HG03095 (cell line): Measurements from ENCODE around the gene R3HDM2.

Experiments
- ATAC-seq: cut with Tn5 transposase; IDR thresholded peaks from one replicate; pipeline ENCODE4 v1.9.1; 2021; ENCODE audit warnings: moderate library complexity; ENCODE audit not compliant: unreplicated experiment

Gene R3HDM2

GRCh38 chr12:57467212-57467874, 36.5 kb upstream of the R3HDM2 start:
- no peak for ATAC-seq

DNA sequence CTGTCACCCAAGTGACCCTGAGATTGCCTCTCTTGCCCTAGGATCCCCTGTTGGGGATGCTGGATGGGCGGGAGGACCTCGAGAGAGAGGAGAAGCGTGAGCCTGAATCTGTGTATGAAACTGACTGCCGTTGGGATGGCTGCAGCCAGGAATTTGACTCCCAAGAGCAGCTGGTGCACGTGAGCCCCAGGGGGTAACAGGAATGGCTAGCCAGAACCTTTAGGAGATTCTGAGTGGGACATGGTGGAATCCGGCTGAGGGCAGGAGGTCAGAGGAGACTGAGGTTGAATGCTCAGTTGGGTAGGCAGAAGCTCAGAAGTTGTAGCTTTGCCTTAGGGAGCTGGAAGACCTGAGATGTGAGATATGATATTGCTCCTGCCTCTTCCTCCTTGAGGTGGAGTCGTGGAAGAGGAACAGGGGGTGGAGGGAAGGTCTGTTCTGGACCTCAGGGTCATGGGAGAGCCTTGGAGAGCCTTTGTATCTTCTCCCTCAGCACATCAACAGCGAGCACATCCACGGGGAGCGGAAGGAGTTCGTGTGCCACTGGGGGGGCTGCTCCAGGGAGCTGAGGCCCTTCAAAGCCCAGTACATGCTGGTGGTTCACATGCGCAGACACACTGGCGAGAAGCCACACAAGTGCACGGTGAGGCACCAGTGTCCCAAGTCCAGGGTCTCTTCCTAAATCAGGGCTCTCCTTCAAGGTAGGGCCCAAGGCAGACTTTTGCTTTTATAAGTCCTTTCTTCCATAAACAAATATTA, 35.1 kb upstream of the R3HDM2 start:
- ATAC-seq, result no peak

- no peak for ATAC-seq
These were observed 34.3 kb upstream of the R3HDM2 start for GRCh38 chr12:57465030-57465746.

- no peak for ATAC-seq
These were observed 33.7 kb upstream of the R3HDM2 start for GRCh38 chr12:57464569-57464968.

- no peak for ATAC-seq
These were observed 32.0 kb upstream of the R3HDM2 start for GRCh38 chr12:57462912-57463253.

DNA sequence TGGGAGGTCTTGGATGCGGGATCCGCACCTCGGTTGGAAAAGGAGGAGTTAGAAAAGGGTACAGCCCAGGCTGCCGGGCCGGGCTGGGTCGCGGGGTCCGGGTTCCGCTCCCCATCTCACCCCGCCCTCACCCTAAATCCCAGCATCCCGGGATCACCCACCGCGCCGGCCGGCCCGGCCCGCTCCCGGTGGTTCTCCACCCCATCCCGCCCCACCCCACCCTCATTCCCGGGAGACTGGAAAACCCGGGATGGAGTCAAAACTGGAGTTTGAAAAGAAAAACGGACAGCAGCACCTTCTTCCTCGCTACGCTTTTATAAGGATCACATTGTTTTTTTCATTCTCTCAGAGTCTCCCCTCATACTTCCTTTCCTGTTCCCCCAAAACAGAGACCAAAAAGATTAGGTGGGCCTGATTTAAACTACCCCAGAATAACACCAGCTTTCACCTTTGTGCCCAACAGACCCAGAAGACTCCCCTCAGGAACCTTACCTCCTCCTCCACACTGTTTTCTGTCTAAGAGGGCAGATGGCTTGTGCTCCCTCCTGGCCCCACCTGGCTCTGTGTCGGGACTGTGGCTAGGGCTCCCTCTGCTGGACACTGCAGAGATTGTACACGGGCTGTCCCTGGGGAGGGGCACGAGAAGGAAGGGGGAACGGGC, 31.5 kb upstream of the R3HDM2 start:
- ATAC-seq, result peak; percentile 61

DNA sequence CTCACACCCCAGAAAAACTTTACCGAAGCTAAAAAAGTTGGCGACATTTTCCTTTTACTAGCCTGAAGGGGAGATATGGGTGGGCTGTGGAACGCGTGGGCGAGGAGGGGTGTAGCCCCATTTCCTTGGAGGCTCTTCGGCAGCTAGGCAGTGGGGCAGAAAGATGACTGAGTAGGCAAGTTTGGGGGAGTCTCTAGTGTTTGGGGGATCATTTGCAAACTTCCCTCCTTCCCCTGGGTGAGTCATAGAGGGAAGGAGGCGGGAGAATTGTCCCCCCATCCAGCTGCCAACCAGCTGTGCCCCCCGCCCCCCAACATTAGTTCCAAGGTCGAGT, 31.0 kb upstream of the R3HDM2 start:
- ATAC-seq, result no peak

GRCh38 chr12:57461276-57461916, 30.6 kb upstream of the R3HDM2 start:
- ATAC-seq, result no peak

DNA sequence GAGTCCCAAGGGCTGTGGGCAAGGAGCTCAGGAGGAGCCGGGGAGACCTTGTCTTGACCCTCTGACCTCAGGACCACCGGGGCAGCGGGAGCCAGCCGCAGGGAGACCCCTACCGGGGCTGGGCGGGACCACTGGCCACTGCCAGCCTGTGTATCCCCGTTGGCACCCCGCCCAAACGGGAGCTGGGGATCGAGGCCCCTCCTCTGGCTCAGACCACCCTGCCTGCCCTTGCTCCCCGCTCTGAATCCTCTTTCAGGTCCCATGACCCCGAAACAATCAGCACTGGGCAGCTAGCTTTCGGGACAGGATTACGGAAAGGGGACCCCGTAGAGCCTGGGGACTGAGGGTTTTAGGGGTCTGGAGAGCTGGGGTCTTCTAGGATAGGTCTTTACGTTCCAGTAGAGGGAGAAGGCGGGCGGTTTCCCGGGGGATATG, 30.0 kb upstream of the R3HDM2 start:
- ATAC-seq, result no peak

- ATAC-seq, result no peak
These were observed 29.6 kb upstream of the R3HDM2 start for GRCh38 chr12:57460468-57460784.

DNA sequence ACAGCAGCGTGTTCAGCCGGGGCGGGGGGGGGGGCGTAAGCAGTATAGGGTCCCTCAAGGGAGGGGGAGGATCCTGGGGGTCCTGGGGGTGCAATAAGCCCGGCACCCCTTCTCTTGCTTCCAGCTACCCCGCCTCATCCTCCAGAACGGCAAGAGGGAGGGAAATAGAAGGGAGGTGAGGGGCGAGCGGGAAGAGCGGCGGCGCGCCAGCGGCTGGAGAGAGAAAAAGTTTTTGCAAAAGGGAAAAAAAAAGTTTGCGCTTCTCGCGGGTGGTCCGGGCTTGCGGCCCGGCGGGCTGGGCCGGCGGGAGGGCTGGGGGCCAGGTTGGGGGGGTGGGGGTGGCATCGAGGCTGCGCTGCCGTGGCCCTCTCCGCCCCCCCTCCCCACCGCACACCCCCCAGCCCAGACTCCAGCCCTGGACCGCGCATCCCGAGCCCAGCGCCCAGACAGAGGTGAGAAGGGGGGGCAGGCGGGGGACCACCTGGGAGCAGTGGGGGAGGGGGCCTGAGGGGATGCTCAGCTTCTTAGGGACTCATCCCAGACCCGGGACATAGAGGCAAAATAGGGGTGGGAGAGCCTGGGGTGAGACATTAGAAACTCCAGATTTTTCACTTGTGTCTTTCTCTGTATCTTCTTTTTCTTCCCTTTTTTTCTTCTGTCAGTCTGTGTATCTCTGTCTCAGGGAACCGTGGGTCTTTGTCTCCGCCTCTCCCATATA, 29.1 kb upstream of the R3HDM2 start, which contains the start of gene GLI1:
Gene GLI1, plus strand, starts transcription at position 36 of the 718 bp plus-strand sequence. CDS start 3,907 bp downstream, outside the sequence.
- ATAC-seq, result no peak

DNA sequence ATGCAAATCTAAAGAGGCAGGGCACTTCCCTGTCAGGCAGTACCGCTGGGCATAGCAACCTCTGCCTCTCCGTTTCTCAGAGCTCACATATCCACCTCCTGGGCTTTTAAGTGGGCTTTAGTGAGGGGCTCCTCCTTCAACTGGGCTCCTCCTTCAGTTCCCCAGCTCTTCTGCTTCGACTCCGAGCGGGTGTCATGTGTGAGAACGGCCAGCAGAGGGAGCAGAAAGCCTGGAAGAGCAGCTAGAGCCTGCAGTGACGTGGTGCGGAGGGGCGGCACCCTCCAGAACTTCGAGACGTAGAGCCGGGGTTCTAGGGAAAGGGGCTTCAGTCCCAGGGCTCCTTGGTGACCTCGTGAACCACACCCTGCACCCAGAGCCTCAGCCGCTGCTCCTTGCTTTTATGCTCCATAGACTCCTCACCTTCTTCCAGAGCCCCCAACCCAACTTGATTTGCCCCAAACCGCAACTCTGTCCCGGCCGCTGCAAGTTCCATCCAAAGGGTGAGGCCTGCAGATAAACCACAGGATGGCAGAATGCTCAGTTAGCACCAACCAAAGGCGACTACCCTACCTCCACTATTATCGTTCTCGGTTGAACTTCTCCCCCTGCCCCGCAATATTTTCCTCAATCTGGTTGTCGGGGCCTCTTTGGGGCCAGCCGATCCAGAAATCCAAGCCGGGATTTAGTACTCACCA, 28.4 kb upstream of the R3HDM2 start:
- peak; percentile 52 for ATAC-seq

DNA sequence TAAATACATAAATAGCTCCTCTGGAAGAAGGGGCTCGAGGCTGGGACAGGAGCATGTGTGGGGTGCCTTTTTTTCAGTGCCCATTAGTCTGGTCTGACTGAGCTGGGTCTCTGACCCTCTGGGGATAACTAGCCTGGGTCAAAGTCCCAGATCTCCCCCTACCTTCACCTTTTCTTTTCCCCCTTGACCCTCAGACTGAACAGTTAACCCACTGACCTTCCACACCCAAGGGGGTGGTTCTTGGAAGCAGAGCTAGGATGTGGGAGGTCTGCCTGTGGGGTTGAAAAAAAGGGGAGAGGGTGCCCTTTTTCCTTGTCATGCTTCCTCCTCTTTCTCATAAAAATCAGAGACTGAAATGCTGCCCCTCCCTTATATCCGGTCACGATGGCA, 27.8 kb upstream of the R3HDM2 start:
- no peak for ATAC-seq

DNA sequence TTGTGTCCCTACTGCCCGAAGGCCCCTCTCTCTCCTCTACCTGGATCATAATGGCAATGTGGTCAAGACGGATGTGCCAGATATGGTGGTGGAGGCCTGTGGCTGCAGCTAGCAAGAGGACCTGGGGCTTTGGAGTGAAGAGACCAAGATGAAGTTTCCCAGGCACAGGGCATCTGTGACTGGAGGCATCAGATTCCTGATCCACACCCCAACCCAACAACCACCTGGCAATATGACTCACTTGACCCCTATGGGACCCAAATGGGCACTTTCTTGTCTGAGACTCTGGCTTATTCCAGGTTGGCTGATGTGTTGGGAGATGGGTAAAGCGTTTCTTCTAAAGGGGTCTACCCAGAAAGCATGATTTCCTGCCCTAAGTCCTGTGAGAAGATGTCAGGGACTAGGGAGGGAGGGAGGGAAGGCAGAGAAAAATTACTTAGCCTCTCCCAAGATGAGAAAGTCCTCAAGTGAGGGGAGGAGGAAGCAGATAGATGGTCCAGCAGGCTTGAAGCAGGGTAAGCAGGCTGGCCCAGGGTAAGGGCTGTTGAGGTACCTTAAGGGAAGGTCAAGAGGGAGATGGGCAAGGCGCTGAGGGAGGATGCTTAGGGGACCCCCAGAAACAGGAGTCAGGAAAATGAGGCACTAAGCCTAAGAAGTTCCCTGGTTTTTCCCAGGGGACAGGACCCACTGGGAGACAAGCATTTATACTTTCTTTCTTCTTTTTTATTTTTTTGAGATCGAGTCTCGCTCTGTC, 26.1 kb upstream of the R3HDM2 start:
- ATAC-seq, result no peak

DNA sequence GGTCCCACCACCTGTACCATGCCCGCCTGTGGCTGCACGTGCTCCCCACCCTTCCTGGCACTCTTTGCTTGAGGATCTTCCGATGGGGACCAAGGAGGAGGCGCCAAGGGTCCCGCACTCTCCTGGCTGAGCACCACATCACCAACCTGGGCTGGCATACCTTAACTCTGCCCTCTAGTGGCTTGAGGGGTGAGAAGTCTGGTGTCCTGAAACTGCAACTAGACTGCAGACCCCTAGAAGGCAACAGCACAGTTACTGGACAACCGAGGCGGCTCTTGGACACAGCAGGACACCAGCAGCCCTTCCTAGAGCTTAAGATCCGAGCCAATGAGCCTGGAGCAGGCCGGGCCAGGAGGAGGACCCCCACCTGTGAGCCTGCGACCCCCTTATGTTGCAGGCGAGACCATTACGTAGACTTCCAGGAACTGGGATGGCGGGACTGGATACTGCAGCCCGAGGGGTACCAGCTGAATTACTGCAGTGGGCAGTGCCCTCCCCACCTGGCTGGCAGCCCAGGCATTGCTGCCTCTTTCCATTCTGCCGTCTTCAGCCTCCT, 25.4 kb upstream of the R3HDM2 start:
- no peak for ATAC-seq

DNA sequence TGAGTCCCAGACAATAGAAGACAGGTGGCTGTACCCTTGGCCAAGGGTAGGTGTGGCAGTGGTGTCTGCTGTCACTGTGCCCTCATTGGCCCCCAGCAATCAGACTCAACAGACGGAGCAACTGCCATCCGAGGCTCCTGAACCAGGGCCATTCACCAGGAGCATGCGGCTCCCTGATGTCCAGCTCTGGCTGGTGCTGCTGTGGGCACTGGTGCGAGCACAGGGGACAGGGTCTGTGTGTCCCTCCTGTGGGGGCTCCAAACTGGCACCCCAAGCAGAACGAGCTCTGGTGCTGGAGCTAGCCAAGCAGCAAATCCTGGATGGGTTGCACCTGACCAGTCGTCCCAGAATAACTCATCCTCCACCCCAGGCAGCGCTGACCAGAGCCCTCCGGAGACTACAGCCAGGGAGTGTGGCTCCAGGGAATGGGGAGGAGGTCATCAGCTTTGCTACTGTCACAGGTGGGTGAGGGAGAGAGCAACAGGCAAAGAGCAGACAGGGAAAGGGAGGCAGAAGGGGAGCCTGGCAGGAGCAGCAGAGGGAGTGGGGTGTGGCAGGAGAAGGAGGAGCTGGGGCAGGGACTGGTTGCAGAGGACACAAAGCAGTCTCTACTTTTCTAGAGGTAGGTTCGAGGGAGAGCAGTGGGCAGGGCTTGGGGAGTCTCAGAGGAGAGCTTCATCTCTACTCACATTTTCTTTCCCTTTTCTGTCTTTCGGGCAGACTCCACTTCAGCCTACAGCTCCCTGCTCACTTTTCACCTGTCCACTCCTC, 24.7 kb upstream of the R3HDM2 start:
- ATAC-seq, result no peak

GRCh38 chr12:57454566-57455373, 23.9 kb upstream of the R3HDM2 start, which contains the start of gene INHBE:
INHBE (plus strand) TSS chr12:57455307; CDS start chr12:57455537, 230 bp downstream.
- no peak for ATAC-seq
